ENCODE results near the gene DUSP28. TPM values are rescaled to one million over a fixed set of nuclear protein-coding genes. Genes with fewer than 3 reads are reported as not detected.
A peak's percentile ranks its signal among the peaks of the same experiment; 100 is the strongest.

The DUSP28 gene
- total and polyA plus RNA-seq, 12 donors, result 4.9 to 22.2 (median 8.5) TPM

- no peak for TF ChIP-seq POLR2A (IDR thresholded peaks at IDR 0.05)
- no peak for TF ChIP-seq CTCF (IDR thresholded peaks at IDR 0.05)
- H3K27ac ChIP-seq, result no peak overlapping the region
- intact Hi-C loops (cut with DNase I), result no loop called here
- no peak overlapping the region for H3K4me3 ChIP-seq
- H3K9me3 ChIP-seq (replicated peaks in 1 of 3), result no peaks in the 10 kb centered on the region
- peak in 5 of 7 donors; percentile 6 to 48 (median 16) for DNase-seq
- peaks cover 0 to 15% of the 10 kb centered on the region in 2 donors for H3K36me3 ChIP-seq (replicated peaks in 1 of 2)
- no peaks in the 10 kb centered on the region for H3K27me3 ChIP-seq
- peaks cover 25 to 37% of the 10 kb centered on the region in 2 donors for H3K4me1 ChIP-seq (replicated peaks in 1 of 2)
- WGBS, 4 donors, result 88 to 91% (median 90%) methylated on average over 5 to 11 of the region's 11 CpGs
Observed at GRCh38 chr2:240570531-240571313, 10.6 kb downstream of the DUSP28 start.

GRCh38 chr2:240571314-240571973 lies 11.3 kb downstream of the DUSP28 start:
- intact Hi-C loops (cut with DNase I), result no loop called here

GRCh38 chr2:240572141-240573031 lies 12.2 kb downstream of the DUSP28 start:
- Histone ChIP-seq H3K4me3 (no peak overlapping the region), H3K4me1 (replicated peaks in 1 of 2) (peaks cover 11 to 22% of the 10 kb centered on the region in 2 donors), H3K27ac (no peak overlapping the region), H3K9me3 (replicated peaks in 1 of 3) (no peaks in the 10 kb centered on the region), H3K27me3 (no peaks in the 10 kb centered on the region), H3K36me3 (replicated peaks in 1 of 2) (peaks cover 0 to 29% of the 10 kb centered on the region in 2 donors)
- intact Hi-C loops (cut with DNase I), result no loop called here
- TF ChIP-seq POLR2A (IDR thresholded peaks at IDR 0.05) (no peak), CTCF (IDR thresholded peaks at IDR 0.05) (no peak)
- 84 to 89% (median 88%) methylated on average over 14 to 30 of the region's 30 CpGs for WGBS, 4 donors
- DNase-seq, result peak in 1 of 7 donors; percentile 19

More at GRCh38 chr2:240571314-240571973, 11.3 kb downstream of the DUSP28 start:
- Histone ChIP-seq H3K4me3 (no peak overlapping the region), H3K27me3 (no peaks in the 10 kb centered on the region), H3K27ac (no peak overlapping the region), H3K4me1 (replicated peaks in 1 of 2) (peaks cover 20 to 32% of the 10 kb centered on the region in 2 donors), H3K9me3 (replicated peaks in 1 of 3) (no peaks in the 10 kb centered on the region), H3K36me3 (replicated peaks in 1 of 2) (peaks cover 0 to 19% of the 10 kb centered on the region in 2 donors)
- TF ChIP-seq CTCF (IDR thresholded peaks at IDR 0.05) (no peak), POLR2A (IDR thresholded peaks at IDR 0.05) (no peak)
- WGBS, 4 donors, result 91 to 95% (median 92%) methylated on average over 13 to 18 of the region's 18 CpGs
- DNase-seq, result peak in 2 of 7 donors; percentile 13 to 17
